Immature natural killer cell (primary cell): ENCODE measurements around the gene AKAP8L. TPM values are rescaled to one million over a fixed set of nuclear protein-coding genes. Genes with fewer than 3 reads are reported as not detected.
"Not testable (repeated sequence)": the region's sequence is repeated elsewhere in the genome, so short reads cannot be mapped to it uniquely, and the experiment has no call there.

Source experiments
- DNase-seq, 3 donors: peaks; one replicate each; pipeline ENCODE4 v3.0.0; 2022; ENCODE audit warnings: mixed read lengths in 1 of 3
- H3K27ac Mint-ChIP-seq, 6 donors: one replicate each; pipeline ENCODE4 v1.8.0; 2020; ENCODE audit warnings: mixed read lengths in 6 of 6, mild to moderate bottlenecking in 5 of 6, inconsistent platforms in 4 of 6, moderate library complexity in 3 of 6
- H3K27me3 Mint-ChIP-seq, 3 donors: one replicate each; pipeline ENCODE4 v1.8.0; 2020 to 2021; ENCODE audit warnings: low read depth in 3 of 3, mild to moderate bottlenecking in 3 of 3, mixed read lengths in 3 of 3, moderate library complexity in 3 of 3, inconsistent platforms in 1 of 3
- H3K36me3 Mint-ChIP-seq, 3 donors: one replicate each; pipeline ENCODE4 v1.8.0; 2020; ENCODE audit warnings: mixed read lengths in 3 of 3, inconsistent platforms in 2 of 3, mild to moderate bottlenecking in 2 of 3
- H3K4me1 Mint-ChIP-seq, 2 donors: one replicate each; pipeline ENCODE4 v1.8.0; 2020; ENCODE audit warnings: inconsistent platforms in 2 of 2, mild to moderate bottlenecking in 2 of 2, mixed read lengths in 2 of 2, moderate library complexity in 1 of 2
- H3K4me3 Mint-ChIP-seq, 5 donors: one replicate each; pipeline ENCODE4 v1.8.0; 2020; ENCODE audit warnings: mild to moderate bottlenecking in 5 of 5, mixed read lengths in 5 of 5, inconsistent platforms in 3 of 5, moderate library complexity in 3 of 5
- H3K9me3 Mint-ChIP-seq, 6 donors: one replicate each; pipeline ENCODE4 v1.8.0; 2020; ENCODE audit warnings: mild to moderate bottlenecking in 6 of 6, mixed read lengths in 6 of 6, inconsistent platforms in 4 of 6, moderate library complexity in 3 of 6
- polyA plus RNA-seq, 3 donors: library from polyadenylated mRNA; unstranded; fragments of 300-500 nt; fragmentation: Illumina TruSeq; gene quantifications; one replicate each; pipeline ENCODE4 v1.2.3, GENCODE V29; 2021

The AKAP8L gene
- polyA plus RNA-seq, 3 donors from 2014 or later: 28.4 to 58.5 (median 29.6) TPM

DNA sequence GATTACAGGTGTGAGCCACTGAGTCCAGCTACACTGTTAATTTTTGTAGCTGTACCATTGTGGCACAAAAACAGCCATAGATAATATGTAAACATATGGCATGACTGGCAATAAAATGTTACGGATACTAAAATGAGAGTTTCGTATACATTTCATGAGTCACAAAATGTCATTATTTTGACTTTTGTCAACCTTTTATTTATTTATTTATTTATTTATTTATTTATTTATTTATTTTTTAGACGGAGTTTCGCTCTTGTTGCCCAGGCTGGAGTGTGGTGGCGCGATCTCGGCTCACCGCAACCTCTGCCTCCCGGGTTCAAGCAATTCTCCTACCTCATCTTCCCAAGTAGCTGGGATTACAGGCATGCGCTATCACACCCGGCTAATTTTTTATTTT lies 77.5 kb downstream of the AKAP8L start:
- H3K36me3 Mint-ChIP-seq: peaks cover 0 to 11% (median 3%) of the 10 kb centered on the region in 3 donors
- not testable (repeated sequence) for H3K27ac Mint-ChIP-seq, DNase-seq, H3K9me3 Mint-ChIP-seq, H3K27me3 Mint-ChIP-seq, H3K4me3 Mint-ChIP-seq, H3K4me1 Mint-ChIP-seq

DNA sequence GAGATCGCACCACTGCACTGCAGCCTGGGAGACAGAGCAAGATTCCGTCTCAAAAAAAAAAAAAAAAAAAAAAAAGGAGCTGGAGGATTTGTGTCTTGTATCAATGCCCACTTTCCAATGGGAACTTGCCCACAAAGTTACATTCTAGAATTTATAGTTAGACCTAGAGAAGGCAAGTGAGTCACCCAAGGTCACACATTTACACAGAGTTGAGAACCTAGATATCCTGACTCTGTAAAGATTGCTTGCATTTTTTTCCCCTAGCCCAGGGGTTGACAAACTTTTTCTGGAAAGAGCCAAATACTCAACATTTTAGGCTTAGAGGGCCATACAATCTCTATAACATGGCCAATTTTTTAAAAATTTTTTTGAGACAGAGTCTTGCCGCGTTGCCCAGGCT lies 78.7 kb downstream of the AKAP8L start:
- Mint-ChIP-seq H3K4me3 (no peak overlapping the region), H3K4me1 (no peaks in the 10 kb centered on the region), H3K27ac (no peak overlapping the region), H3K36me3 (peaks cover 0 to 5% (median 3%) of the 10 kb centered on the region in 3 donors), H3K27me3 (peaks cover 0 to 3% (median 0%) of the 10 kb centered on the region in 3 donors), H3K9me3 (no peaks in the 10 kb centered on the region)
- DNase-seq: no peak

DNA sequence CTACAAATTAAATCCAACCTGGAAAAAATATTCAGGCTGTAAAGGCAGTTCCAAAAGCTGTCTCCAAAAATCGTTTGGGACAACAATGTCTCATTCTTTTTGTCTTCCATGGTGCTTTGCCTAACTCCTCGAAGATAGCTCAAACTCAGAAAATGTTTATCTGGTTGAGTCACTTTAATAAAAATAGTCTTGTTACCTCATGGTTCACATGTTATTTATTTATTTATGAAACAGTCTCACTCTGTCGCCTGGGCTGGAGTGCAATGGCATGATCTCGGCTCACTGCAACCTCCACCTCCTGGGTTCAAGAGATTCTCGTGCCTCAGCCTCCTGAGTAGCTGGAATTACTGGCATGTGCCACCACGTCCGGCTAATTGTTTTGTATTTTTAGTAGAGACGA lies 81.6 kb downstream of the AKAP8L start:
- Mint-ChIP-seq H3K36me3 (peaks cover 0 to 3% (median 0%) of the 10 kb centered on the region in 3 donors), H3K27ac (no peak overlapping the region), H3K9me3 (no peaks in the 10 kb centered on the region), H3K4me1 (peaks cover 0 to 5% of the 10 kb centered on the region in 2 donors), H3K4me3 (no peak overlapping the region), H3K27me3 (peaks cover 0 to 6% (median 4%) of the 10 kb centered on the region in 3 donors)
- DNase-seq: no peak

GRCh38 chr19:15335992-15336391 lies 82.8 kb downstream of the AKAP8L start:
- H3K27me3 Mint-ChIP-seq: peaks cover 4 to 11% (median 7%) of the 10 kb centered on the region in 3 donors
- DNase-seq, H3K36me3 Mint-ChIP-seq, H3K4me1 Mint-ChIP-seq, H3K9me3 Mint-ChIP-seq, H3K4me3 Mint-ChIP-seq, H3K27ac Mint-ChIP-seq: not testable (repeated sequence)

GRCh38 chr19:15332311-15332996 lies 86.3 kb downstream of the AKAP8L start, which contains the start of gene BRD4:
Gene BRD4 (minus strand): TSS chr19:15332539. CDS start chr19:15273099, 59,440 bp downstream.
- Mint-ChIP-seq H3K27me3 (peaks cover 7 to 14% (median 12%) of the 10 kb centered on the region in 3 donors), H3K4me3 (peak within 1 kb of the TSS; percentile 93 to 99 (median 96)), H3K36me3 (peaks cover 0 to 3% (median 0%) of the 10 kb centered on the region in 3 donors), H3K9me3 (no peaks in the 10 kb centered on the region), H3K27ac (peak within 1 kb of the TSS; percentile 92 to 99 (median 96)), H3K4me1 (peaks cover 38 to 44% of the 10 kb centered on the region in 2 donors)
- peak; percentile 77 to 81 (median 77) for DNase-seq

DNA sequence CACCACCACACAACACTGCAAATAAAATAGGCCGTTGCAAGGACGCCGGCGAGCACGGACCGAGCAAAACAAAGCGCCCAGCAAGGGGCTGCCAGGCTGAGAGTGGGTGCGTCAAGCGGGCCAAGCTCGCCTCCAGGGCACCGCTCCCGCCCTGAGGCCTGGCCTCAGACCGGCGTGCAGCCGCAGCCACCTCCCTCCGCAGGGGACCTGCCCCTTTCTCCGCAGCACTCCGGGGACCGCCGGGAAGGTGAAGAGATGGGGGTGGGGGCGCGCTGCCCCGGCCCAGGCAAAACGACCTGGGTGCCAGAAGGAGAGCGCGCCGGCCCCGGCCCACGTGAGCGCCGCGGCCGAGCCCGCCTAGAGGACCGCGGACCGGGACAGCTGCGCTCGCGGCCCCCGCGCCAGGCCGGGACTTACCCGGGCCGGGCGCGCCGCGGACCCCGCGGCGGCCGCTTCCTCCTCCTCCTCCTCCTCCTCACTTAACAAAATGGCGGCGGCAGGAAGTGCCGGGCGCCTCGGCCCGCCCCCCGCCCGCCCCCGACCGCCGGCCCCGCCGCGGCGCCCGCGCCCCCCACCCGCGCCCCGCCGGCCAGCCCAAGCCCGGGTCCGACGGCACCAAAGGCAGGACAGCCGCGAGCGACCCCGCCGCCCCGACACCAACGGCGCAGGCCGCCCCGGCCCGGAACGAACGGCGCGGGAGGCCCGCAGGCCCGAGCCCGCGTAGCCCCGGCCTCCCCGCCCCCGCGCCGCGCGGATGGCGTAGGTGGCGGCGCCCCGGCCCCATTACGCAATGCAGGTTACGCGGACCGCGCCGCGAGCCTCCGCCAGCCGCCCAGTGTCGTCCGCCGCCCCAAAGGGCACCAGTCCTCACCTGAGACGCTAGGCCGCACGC lies 87.1 kb downstream of the AKAP8L start:
- peak; percentile 71 to 74 (median 73) for DNase-seq
- Mint-ChIP-seq H3K27me3 (peaks cover 7 to 16% (median 15%) of the 10 kb centered on the region in 3 donors), H3K27ac (peak overlapping the region; percentile 92 to 99 (median 96)), H3K4me3 (peak overlapping the region; percentile 93 to 99 (median 96)), H3K9me3 (no peaks in the 10 kb centered on the region), H3K4me1 (peaks cover 46 to 52% of the 10 kb centered on the region in 2 donors), H3K36me3 (peaks cover 0 to 3% (median 0%) of the 10 kb centered on the region in 3 donors)

GRCh38 chr19:15330801-15331418 lies 87.9 kb downstream of the AKAP8L start:
- H3K36me3 Mint-ChIP-seq: no peaks in the 10 kb centered on the region
- H3K4me3 Mint-ChIP-seq: peak overlapping the region; percentile 93 to 99 (median 96)
- peaks cover 7 to 15% (median 13%) of the 10 kb centered on the region in 3 donors for H3K27me3 Mint-ChIP-seq
- H3K9me3 Mint-ChIP-seq: no peaks in the 10 kb centered on the region
- H3K27ac Mint-ChIP-seq: peak overlapping the region; percentile 92 to 99 (median 96)
- DNase-seq: no peak
- H3K4me1 Mint-ChIP-seq: peaks cover 54 to 57% of the 10 kb centered on the region in 2 donors

Other genes starting within 250 kb of the AKAP8L start
- not detected for gene NOTCH3, start 218.0 kb downstream of the AKAP8L start, polyA plus RNA-seq
- not detected for gene EPHX3, start 186.5 kb downstream of the AKAP8L start, polyA plus RNA-seq
- gene BRD4, start 86.4 kb downstream of the AKAP8L start, polyA plus RNA-seq: 10 to 100 TPM in 1 of 3 donors, 1 to 10 TPM in 2; 4.3 to 16.7 (median 7.0) TPM
- gene AKAP8, start 39.2 kb downstream of the AKAP8L start, polyA plus RNA-seq: 10 to 100 TPM in 2 of 3 donors, 1 to 10 TPM in 1; 7.8 to 21.9 (median 11.1) TPM
- gene WIZ, start 31.0 kb upstream of the AKAP8L start, polyA plus RNA-seq: 1 to 10 TPM in 1 of 3 donors, under 1 TPM in 1, not detected in 1; 0.78 to 1.5 TPM
- gene RASAL3, start 45.6 kb upstream of the AKAP8L start, polyA plus RNA-seq: 100 to 1,000 TPM in 1 of 3 donors, 10 to 100 TPM in 2; 71.5 to 114 (median 89.1) TPM
- gene PGLYRP2, start 60.5 kb upstream of the AKAP8L start, polyA plus RNA-seq: under 1 TPM in 2 of 3 donors, not detected in 1; 0.10 to 0.17 TPM
- gene CYP4F22, start 89.5 kb upstream of the AKAP8L start, polyA plus RNA-seq: 1 to 10 TPM in 2 of 3 donors, not detected in 1; 1.3 to 2.7 TPM
- gene CYP4F8, start 196.2 kb upstream of the AKAP8L start, polyA plus RNA-seq: not detected
- not detected for gene CYP4F3, start 221.9 kb upstream of the AKAP8L start, polyA plus RNA-seq